HG02885 (cell line): ENCODE measurements around the gene CBLC.

ENCODE experiments used
- ATAC-seq: cut with Tn5 transposase; IDR thresholded peaks from one replicate; pipeline ENCODE4 v1.9.1; 2021; ENCODE audit warnings: mild to moderate bottlenecking; ENCODE audit not compliant: unreplicated experiment, poor library complexity

The CBLC gene

GRCh38 chr19:44794610-44795009, 16.9 kb downstream of the CBLC start:
- ATAC-seq = no peak

DNA sequence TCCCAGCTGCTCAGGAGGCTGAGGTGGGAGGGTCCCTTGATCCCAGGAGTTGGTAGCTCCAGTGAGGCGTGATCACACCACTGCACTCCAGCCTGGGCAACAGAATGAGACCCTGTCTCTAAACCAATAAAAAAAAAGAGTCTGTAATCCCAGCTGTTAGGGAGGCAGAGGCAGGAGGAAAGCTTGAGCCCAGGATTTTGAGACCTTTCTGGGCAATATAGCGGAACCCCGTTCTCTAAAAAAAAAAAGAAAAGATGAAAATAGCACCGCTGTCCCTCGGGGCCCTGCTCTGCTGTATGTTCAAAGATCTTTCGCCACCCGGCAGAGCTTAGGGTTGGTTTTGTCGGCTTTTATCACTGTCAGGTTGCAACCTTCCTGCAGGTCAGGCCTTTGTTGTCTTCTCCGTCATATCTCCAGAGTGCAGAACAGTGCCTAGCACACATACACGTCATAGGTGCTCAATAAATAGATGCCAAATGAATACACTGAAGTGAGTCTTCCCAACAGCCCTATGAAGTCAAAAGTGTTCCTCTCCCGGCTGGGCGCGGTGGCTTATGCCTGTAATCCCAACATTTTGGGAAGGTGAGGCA, 17.8 kb downstream of the CBLC start:
- ATAC-seq = no peak

DNA sequence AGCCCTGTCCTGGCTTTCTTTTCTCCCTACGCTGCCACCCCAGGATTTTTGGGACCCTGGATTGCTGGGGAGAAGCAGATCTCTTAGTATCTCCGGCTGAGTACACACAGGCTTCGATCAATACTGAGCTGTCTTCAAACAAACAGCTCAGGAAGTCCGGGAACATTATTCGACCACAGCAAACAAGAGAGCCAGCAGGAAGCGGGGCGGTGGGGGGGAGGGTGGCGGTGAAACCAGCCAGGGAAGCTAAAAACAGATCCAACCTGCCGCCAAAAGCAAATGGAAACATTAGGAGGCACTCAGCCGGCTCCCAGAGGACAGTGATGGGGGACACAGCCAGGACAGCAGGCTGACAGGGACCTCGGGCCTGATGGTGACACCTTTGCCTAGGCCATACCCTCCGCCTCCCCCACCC, 19.0 kb downstream of the CBLC start:
- ATAC-seq = no peak

- no peak for ATAC-seq
These were observed 22.1 kb downstream of the CBLC start for GRCh38 chr19:44799627-44800346.

- ATAC-seq = peak; percentile 75
These were observed 22.8 kb downstream of the CBLC start for GRCh38 chr19:44800461-44800860.

GRCh38 chr19:44803442-44804428, 26.0 kb downstream of the CBLC start:
- ATAC-seq = no peak

DNA sequence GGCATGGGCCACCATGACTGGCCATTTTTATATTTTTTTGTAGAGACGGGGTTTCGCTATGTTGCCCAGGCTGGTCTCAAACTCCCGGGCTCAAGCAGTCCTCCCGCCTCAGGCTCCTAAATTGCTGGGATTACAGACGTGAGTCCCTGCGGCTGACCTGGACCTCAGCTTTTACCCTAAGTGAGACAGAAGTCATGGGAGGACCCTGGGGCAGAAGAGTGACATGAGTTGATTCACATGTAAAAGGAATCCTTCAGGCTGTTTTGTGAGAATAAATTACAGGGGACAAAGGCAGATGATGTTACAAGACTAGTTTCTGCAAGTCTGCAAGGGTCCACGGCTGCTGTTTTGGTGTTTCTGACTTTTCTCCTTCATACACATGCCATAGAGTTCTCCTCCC, 28.6 kb downstream of the CBLC start:
- no peak for ATAC-seq

GRCh38 chr19:44807162-44807561, 29.5 kb downstream of the CBLC start:
- ATAC-seq = no peak

DNA sequence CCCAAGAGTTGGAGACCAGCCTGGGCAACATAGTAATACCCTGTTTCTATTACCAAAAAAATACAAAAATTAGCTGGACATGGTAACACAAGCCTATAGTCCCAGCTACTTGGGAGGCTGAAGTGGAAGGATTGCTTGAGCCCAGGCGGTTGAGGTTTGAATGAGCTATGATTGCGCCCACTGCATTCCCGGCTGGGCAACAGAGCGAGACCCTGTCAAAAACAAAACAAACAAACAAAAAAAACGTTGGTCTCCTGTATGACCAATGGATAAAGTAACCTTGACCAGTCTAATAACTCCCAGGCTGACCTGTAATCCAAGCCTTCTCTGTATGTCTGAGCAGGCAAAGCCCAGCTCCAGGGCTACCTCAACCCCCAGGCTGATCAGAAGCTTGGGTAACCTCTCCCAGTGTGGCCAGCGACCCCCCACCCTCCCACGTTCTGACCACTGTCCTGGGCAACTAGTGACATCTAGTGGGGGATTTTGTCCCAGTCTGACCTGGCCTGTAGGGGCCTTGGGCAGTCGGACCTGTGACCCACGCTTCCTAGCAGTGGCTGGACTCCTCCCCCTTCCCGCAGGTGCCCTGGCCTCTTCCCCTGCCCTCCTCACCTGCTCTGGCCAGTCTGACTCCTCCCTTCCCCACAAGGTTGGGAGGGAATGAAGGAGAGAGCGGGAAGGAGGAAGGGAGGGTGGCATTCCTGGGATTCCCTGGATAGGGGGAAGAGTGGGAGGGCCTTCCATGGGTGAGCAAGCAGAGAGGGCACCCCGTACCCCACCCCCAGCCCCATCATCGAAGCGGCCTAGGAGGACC, 30.2 kb downstream of the CBLC start:
- no peak for ATAC-seq

DNA sequence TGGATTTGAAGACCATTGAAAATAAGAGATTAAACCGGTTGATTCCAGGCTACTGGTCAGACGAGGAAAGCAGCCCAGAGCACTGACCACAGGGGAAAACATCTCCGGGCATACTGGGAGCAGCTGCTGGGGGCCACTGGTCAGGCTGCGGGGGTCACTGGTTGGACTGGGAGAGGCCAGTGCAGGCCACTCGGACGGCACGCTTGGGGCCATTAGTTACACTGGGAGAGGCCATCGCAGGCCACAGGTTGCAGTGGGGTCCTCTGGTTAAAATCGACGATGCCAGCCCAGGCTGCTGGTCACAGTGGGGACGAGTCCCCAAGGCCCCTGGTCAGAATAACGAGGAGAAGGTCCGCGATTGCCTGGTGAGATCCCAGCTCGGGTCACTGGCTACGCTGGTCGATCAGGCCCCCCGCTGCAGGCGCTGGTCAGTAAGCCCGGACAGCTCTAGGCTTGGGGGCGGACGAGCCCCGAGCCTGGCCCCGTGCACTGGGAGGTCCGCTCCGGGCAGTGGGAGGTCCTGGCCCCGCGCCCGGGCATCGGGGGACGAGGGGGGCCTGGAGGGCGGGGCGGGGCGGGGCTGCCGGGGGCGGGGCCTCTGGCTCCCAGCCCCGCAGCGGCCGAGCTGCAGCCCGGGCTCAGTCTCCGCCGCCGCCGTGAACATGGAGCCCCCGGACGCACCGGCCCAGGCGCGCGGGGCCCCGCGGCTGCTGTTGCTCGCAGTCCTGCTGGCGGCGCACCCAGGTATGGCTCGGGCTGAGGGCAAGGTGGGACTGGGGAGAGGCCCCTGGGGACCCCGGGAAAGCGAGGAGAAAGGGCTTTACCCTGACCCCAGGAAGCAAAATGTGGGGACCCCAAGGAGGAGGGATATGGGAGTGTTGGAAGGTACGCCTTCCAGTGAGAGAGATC, 31.0 kb downstream of the CBLC start, which contains the start of gene BCAM:
BCAM (plus strand) TSS at position 641 of the 909 bp plus-strand sequence; CDS start at position 663, 22 bp downstream.
- no peak for ATAC-seq

DNA sequence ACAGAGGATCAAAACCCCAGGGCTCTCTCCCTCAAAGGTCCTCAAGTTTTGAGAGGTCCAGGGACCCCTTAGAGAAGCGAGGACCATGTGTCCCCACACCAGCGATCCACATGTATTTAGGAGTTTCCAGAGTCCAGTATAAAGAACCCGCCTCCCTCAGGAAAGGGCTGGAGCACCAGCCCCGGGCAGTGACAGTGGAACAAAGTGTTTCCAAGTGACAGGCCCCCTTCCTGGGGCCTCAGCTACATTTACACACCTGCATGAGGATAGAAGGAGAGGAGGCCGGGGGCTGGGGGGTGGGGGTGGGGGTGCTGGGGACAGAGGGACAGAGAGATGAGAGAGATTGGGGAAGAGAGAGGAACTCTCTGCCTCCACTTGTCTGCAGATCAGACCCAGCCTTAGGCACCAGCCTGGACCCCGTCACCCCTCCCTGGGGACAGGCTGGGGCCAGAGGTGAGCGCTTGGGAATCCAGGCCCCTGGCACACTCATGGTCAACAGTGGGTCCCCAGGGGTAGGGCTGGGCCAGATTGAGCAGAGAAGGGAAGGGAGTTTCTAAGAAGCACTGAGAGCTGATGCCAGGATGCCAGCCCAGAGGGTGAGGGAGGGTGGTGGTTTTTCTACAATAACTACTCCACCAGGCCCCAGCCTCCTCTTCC, 32.0 kb downstream of the CBLC start:
- no peak for ATAC-seq

DNA sequence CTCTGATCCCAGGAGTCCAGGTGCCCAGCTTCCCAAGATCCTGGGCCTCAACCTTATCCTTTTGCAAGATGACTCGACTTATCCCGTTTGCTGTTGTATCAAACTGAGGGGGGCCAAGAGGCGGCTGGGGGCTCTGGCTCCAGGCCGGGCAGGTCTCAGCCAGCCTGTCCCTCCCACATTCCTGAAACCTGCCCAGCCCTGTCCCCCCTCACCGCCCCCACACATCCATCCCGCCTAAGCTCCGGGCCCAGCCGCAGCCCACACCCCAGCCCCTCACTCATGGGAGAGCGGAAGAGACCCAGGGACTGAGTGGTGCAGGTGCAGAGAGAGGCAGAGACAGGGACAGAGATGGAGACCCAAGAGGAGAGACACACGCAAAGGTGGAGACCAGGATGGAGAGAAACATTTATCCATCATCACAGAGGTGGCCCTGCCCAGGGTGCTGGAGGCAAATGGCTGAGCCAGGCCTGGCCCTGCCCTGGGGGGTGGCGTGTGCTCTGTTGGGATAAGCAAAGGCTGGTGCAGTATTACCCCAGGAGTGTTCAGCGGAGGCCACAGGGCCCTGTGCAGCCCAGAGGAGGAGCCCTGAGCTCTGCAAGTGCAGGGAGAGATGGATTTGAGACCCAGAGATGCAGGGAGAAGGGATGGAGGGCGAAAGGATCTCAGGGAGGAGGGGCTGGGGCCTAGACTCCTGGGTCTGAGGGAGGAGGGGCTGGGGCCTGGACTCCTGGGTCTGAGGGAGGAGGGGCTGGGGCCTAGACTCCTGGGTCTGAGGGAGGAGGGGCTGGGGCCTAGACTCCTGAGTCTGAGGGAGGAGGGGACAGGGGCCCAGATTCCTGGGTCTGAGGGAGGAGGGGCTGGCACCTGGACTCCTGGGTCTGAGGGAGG, 32.8 kb downstream of the CBLC start:
- no peak for ATAC-seq

DNA sequence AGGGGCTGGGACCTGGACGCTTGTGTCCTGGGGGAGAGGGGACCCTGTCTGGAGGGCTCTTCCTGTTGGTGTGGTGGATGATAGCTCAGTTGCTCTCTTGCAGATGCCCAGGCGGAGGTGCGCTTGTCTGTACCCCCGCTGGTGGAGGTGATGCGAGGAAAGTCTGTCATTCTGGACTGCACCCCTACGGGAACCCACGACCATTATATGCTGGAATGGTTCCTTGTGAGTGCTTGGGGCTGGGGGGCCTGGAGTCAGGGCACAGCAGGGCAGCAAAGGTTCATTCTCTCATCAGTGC, 33.4 kb downstream of the CBLC start:
- no peak for ATAC-seq

GRCh38 chr19:44812142-44812718, 34.5 kb downstream of the CBLC start:
- ATAC-seq = no peak

DNA sequence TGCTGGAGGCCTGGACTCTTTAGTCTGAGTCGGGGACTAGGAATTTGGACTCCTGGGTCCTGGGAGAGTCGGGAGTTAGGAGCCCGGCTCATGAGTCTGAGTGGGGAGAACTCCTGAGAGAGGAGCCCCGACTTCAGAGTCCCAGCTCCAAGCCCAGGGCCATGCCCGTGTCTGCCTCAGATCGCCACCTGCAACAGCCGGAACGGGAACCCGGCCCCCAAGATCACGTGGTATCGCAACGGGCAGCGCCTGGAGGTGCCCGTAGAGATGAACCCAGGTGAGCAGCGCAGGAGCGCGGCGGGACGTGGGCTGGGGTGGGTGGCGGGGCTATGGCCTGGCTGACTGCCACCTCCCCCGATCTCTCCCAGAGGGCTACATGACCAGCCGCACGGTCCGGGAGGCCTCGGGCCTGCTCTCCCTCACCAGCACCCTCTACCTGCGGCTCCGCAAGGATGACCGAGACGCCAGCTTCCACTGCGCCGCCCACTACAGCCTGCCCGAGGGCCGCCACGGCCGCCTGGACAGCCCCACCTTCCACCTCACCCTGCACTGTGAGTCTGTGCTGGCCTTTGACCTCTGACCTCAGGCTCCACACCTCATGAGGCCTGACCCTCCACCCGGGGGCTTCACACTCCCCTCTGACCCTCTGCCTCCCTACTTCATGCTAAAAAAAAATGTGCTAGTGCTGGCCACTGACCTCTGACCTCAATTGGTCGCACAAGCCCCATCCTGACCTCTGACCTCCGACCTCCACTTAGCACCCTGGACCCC, 35.6 kb downstream of the CBLC start:
- no peak for ATAC-seq

DNA sequence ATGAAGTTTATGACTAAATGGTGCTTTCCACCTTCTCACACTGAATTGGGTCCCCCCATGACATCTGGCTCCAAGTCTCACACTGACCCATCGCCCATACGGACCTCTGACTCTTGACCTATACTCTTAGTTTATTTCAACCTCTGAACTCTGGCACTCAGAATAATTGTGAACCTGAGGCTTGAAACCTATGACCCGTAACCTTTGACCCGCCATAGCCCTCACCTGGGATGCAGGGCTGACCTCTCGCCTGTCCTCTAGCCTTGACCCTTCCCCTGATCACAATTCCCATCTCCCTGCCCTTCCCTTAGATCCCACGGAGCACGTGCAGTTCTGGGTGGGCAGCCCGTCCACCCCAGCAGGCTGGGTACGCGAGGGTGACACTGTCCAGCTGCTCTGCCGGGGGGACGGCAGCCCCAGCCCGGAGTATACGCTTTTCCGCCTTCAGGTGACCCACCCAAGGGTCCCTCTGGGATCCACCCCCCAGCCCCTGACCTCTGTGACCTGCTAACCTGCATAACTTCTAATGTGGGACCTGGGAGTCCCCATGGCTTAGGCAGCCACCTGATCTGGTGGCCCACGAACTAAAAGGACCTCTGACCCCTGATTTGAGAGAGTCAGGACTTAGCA, 36.3 kb downstream of the CBLC start:
- ATAC-seq = no peak
